ENCODE results near the gene ITGB4. TPM values are rescaled to one million over a fixed set of nuclear protein-coding genes. Genes with fewer than 3 reads are reported as not detected.

Gene ITGB4
- total and polyA plus RNA-seq, 9 of the 15 experiments (the other 6 are each of a cell fraction or from before 2014, with no cell fraction given): 0.05 to 2.8 (median 0.76) TPM; not detected in 3

GRCh38 chr17:75779250-75779986, 58.2 kb downstream of the ITGB4 start (continued):
- no peak for TF ChIP-seq CHAMP1 (IDR thresholded peaks at IDR 0.05)
- no peak for TF ChIP-seq ZNF121 (CRISPR knock-in tag; conservative IDR thresholded peaks at IDR 0.05)
- peak; percentile 96 for TF ChIP-seq MBD2 (IDR thresholded peaks at IDR 0.05; ENCODE audit: borderline replicate concordance, low read depth)
- no peak for TF ChIP-seq CBX5 (IDR thresholded peaks at IDR 0.05; ENCODE audit: borderline replicate concordance, low read depth)
- no peak for TF ChIP-seq YBX1 (IDR thresholded peaks at IDR 0.05)
- TF ChIP-seq NRF1 (conservative IDR thresholded peaks at IDR 0.05 in 1 of 2, IDR thresholded peaks at IDR 0.05 in 1 of 2): peak; percentile 81 to 84
- peak; percentile 51 to 86; a peak in 3 of 4 replicates for TF ChIP-seq TBL1XR1 (IDR thresholded peaks at IDR 0.05; ENCODE audit: low read length in 2 of 2)
- TF ChIP-seq ZNF133 (CRISPR knock-in tag; IDR thresholded peaks at IDR 0.05): 0 out of 2 replicates have a peak, but pooled peaks have one; percentile 17
- TF ChIP-seq PHF21A (IDR thresholded peaks at IDR 0.05; ENCODE audit: borderline replicate concordance, low read depth): 0 out of 2 replicates have a peak, but pooled peaks have one; percentile 44
- peak; percentile 96 to 97 for TF ChIP-seq MAZ (CRISPR knock-in tag; conservative IDR thresholded peaks at IDR 0.05 in 1 of 2, IDR thresholded peaks at IDR 0.05 in 1 of 2)
- TF ChIP-seq IFI16 (CRISPR knock-in tag; IDR thresholded peaks at IDR 0.05): no peak
- peak; percentile 52 for TF ChIP-seq BRD9 (IDR thresholded peaks at IDR 0.05; ENCODE audit: low read depth, partially characterized antibody)
- no peak for TF ChIP-seq TBP (optimal IDR thresholded peaks at IDR 0.05; ENCODE audit: low read depth, low read length)
- no peak for TF ChIP-seq FOXJ3 (CRISPR knock-in tag; IDR thresholded peaks at IDR 0.05)
- TF ChIP-seq SMARCA4 (IDR thresholded peaks at IDR 0.05): no peak
- no peak; the same call in 1 of the 2 replicates for TF ChIP-seq ZBTB7A (IDR thresholded peaks at IDR 0.05; ENCODE audit: borderline replicate concordance, control insufficient read depth, low read depth, low read length)
- peak; percentile 96 for TF ChIP-seq GTF2B (IDR thresholded peaks at IDR 0.05; ENCODE audit: extremely low read depth, insufficient read length)
- peak; percentile 88 for TF ChIP-seq ZFX (CRISPR knock-in tag; IDR thresholded peaks at IDR 0.05)
- no peak for TF ChIP-seq ZZZ3 (IDR thresholded peaks at IDR 0.05)
- TF ChIP-seq ZBTB5 (IDR thresholded peaks at IDR 0.05): peak; percentile 83; the same call in 1 of the 2 replicates
- peak; percentile 78; the same call in 1 of the 2 replicates for TF ChIP-seq HDAC6 (IDR thresholded peaks at IDR 0.05; ENCODE audit: low read depth, low read length)
- peak; percentile 71 for TF ChIP-seq PTBP1 (IDR thresholded peaks at IDR 0.05; ENCODE audit: low read depth, low read length)
- TF ChIP-seq PHF8 (IDR thresholded peaks at IDR 0.05; ENCODE audit: borderline replicate concordance, low read length): peak; percentile 93
- peak; percentile 59 for TF ChIP-seq CHD2 (IDR thresholded peaks at IDR 0.05; ENCODE audit: low read depth, low read length)
- TF ChIP-seq ZNF507 (tag; conservative IDR thresholded peaks at IDR 0.05): no peak

Data from K562 (cell line).